NCI-H446 treated with DMSO at 0.1 percent for 48 hours (cell line): Measurements from ENCODE around the gene OSTF1.

Source experiments
- DNase-seq: peaks from one replicate; lab custom pipeline; 2025; lab: John Stamatoyannopoulos, UW

Gene OSTF1

DNA sequence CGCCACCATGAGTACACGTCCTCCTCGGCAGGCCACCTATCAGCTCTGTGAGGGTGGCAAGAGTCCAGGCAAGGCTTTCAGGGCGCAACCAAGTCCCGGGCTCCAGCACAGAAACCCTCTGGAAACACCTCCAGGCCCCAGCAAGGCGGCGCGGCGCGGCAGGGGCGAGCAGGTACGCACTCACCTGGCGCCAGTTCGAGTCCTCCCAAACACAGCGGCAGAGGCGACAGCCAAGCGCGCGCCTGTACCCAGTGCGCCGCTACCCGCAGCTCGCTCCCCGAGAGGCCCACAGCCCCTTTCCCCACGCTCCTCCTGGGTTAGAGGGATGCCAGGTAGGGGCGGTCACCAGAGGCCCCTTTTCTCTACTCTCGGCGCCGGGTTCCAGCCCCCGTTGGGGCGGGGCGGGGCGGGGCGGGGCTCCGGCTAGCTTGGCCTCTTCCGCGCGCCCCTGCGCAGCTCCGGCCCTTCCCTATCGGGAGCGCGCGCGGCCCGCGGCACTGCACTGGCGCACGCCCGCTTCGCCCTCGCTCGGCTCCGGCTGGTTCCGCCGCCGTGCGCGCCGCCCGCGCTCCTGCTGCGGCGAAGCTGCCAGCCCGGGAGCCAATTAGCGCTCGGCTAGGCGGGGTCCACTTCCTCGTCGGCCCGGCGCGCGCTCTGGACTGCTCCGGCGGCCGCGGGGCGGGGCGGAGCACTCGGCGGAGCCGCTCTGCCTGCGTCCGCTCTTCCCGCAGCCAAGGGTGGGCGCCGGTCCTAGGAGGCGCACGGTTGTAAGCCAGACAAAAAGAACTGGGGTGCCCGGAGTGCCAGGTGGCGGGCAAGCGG lies at the start of gene OSTF1, which contains the start of gene NMRK1:
OSTF1 (plus strand) TSS at position 691 of the 822 bp plus-strand sequence. CDS start 179 bp downstream, outside the sequence.
NMRK1 (minus strand) TSS at position 332 of the 822 bp plus-strand sequence. CDS start 5,040 bp downstream, outside the sequence.
- DNase-seq: peak; percentile 73

DNA sequence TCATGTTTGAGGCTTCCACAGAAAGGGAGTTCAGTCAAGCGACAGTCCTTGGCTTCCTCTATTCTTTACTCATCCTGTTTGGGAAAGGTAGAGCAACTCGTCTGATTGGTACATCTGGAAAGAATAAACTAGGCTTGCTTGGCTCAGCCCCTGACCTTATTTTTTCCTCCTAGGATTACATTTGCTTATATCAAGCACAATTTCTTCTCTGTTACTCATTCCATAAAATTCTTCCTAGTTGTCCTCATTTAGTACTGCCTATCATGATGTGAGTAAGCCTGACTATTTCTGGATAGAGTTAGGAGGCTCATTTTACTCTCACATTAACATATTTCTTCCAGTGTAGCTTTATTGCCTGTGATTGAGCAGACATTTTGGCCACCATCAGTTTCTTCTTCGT lies 49.3 kb upstream of the OSTF1 start:
- no peak for DNase-seq

GRCh38 chr9:75039801-75040200 lies 48.5 kb upstream of the OSTF1 start:
- DNase-seq: no peak

GRCh38 chr9:75041041-75041440 lies 47.3 kb upstream of the OSTF1 start:
- DNase-seq: no peak

GRCh38 chr9:75046725-75047345 lies 41.5 kb upstream of the OSTF1 start:
- DNase-seq: peak; percentile 38

- DNase-seq: no peak
Observed at GRCh38 chr9:75047506-75047905, 40.8 kb upstream of the OSTF1 start.

GRCh38 chr9:75051285-75051684 lies 37.0 kb upstream of the OSTF1 start:
- no peak for DNase-seq

DNA sequence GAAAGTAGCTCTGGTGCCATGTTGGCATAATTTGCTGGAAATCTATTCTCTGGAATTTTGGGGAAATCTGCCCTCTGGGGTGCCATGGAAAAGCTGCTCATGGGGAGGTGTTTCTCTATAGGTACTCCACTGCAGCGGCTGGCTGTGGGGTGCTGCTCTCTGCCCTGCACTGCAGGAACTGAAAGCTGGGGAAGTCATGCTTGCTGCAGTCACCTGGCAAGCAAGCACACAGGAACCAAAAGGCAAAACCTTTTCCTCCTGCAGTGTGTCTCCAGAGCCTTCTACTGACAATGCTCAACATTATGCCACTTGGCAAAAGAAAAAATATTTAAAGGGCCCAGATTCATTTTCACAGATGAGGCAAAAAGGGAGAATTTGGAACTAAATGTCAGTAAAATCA lies 34.4 kb upstream of the OSTF1 start:
- DNase-seq: no peak

- no peak for DNase-seq
Observed at GRCh38 chr9:75054368-75055001, 33.8 kb upstream of the OSTF1 start.

GRCh38 chr9:75061169-75061568 lies 27.1 kb upstream of the OSTF1 start:
- no peak for DNase-seq

DNA sequence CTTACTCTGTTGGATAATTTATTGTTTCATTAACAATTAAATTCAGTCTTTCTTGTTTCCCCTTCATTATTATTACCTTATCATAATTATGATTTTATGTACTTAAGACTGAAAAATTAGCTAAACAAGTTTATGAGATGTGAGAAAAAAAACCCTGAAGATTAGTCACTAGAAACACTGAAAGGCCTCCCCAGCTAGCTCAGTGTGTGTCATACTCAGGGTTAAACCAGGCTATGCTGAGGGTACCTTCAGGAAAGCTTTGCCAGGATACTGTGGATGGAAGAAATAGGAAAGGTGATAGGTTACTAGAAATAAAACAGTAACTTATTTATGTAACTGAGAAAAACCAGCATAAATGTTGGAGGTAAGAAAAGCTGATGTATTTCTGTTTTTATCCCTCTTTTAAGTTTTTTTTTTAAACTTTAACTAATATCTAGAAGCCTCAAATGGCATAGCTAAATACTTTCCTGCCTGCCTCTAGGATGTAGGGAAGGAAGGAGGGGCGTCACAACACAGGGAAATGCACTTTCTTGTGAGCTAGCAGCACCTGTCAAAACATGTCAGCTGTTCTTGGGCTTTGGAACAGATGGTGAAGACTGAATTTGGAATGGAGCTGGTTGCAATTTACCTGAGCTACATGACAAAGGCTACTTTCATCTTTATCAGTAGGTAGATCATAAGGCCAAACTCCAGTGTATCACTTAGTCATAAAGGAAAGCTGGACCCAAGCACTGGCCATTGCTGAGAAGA lies 24.6 kb upstream of the OSTF1 start:
- DNase-seq: peak; percentile 3

- peak; percentile 34 for DNase-seq
Observed at GRCh38 chr9:75064307-75065025, 23.8 kb upstream of the OSTF1 start.

DNA sequence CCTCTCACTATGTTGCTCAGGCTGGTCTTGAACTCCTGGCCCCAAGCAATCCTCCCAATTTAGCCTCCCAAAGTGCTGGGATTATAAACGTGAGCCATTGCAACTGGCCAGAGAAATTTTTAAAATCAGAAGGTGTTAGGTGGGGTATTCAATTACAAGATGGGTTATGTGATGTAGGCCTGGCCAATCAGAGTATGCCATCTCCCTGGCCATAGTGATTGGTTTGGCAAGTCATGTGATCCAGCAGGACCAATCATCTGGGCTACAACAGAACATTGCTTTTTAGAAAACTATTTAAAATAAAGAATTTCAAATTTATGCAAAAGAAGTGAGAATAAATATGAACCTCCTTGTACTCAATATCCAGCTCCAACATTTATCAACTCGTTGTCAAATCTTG lies 22.8 kb upstream of the OSTF1 start:
- DNase-seq: no peak

GRCh38 chr9:75067894-75068293 lies 20.4 kb upstream of the OSTF1 start:
- no peak for DNase-seq

GRCh38 chr9:75069171-75069570 lies 19.1 kb upstream of the OSTF1 start:
- DNase-seq: no peak

DNA sequence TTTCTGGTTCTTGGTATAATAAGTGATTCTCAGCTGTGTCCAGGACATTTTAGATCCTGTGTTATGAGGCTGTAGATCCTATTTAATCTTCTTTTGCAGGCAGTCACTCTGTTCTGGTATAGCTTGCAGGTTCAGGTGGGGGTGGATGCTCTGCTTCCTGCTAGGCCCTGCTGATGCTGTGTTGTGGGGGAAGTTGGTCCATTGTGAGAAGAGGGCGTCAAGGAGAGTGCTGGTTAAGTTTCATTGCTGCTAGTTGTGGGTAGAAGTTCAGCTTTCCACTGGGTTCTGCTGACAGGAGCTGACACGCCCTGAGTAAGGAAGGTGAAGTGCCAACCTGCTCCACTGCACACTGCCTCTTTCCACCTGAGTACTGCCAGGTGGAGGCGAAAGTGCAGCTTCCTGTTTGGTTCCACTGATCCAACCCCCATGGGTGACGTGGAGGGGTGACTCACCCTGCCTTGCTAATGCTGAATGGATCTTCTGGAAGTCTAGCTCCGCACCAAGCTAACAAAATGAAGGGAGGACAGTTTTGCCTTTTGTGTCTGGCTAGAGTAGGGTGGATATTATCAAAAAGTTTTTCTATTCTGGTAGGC lies 16.7 kb upstream of the OSTF1 start:
- DNase-seq: no peak

- DNase-seq: no peak
Observed at GRCh38 chr9:75072895-75073294, 15.4 kb upstream of the OSTF1 start.

DNA sequence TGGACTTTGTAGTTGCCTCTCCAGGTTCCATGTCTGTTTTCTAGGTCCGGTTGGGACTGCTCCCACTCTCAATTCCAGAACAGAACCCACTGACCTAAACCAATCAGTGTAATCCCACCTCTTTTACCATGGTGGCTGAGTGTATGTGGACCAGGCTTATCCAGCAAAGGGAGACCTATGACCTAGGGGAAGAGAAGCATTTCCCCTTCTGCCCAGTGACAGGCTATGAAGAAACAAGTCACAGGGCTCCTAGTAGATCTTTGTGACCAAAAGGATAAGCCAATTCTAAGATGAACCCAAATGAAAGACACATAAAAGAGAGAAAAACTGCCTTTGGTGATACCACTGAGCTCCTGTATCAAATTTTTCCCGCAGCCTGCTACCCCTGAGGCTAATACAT lies 6.7 kb upstream of the OSTF1 start:
- no peak for DNase-seq

DNA sequence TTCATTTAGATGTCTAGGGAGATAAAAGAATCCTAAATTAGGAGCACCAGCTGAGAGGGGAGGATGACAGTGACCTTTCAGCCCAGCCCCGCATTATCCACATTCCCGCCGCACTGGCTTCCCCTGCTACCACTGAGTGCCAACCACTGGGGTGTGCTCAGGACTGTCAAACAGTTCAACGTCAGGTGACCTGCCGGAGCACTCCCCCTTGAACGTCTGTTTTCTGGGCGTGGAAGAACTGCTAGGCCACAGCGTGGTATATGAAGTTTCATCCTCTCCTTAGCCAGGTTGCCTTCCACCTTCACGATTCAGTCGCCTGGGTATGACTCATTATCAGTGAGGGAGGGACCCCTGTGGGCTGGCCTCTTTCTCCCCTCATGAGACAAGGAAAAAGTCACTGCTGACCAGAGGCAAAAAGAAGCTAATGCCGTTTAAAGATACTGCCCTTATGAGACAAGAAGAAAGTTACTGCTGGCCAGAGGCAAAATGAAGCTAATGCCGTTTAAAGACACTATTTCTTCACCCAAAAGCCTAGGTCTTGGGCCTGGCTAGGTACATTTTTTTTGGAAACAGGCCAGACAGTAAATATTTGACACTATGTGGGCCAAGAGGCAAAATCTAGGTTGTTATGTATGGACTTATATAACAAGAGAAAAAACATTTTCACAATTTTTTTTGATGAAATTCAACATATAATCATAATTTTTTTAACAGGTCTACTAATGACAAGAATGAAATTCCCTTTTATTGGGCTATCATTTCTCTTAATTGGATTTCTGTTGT lies 4.9 kb upstream of the OSTF1 start:
- DNase-seq: no peak

GRCh38 chr9:75084081-75084672 lies 4.1 kb upstream of the OSTF1 start:
- DNase-seq: no peak
